Erythroblast (primary cell): Measurements from ENCODE around the gene TPRN.

ENCODE experiments used
- GATA1 ChIP-seq: IDR thresholded peaks from 2 replicates; pipeline ENCODE4 v1.6.1; 2011; ENCODE audit warnings: low read depth, mild to moderate bottlenecking, control low read depth, low read length, moderate library complexity
- POLR2A ChIP-seq: IDR thresholded peaks from 2 replicates; pipeline ENCODE4 v1.6.1; 2011; ENCODE audit warnings: mild to moderate bottlenecking, low read length

DNA sequence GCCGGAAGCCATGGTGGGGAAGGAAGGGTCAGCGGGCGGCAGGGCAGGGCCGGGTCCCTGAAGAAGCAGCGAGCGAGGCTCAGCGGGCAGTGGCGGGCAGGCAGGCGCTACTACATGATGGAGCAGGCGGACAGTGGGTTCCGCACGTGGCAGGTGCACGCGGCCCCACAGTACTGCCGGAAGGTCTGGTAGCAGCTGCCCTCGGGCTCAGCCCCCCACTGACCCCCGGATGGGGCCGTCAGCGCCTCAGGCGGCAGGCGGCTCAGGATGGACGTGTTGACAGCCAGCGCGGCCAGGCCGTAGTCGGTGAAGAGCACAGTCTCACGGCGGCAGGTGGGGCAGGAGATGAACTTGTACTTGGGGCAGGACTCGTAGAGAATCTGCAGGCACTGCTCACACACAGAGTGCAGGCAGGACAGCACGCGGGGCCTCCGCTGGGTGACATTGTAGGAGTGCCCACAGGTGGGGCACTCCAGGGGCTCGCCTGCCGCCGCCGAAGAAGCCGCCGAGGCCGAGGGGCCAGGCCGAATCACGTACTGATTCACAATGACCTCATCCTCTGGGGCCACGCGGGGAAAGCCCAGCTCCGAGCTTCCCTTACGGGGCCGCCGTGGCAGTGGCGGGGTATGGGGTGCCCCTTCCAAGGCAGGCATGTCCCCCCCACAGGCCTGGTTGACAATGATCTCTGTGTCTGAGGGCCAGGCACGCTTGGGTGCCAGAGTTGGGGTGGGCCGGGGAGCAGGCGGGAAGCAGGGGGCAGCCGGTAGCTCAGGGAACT is 20.0 kb upstream of the TPRN start:
- TF ChIP-seq POLR2A = no peak
- TF ChIP-seq GATA1 = no peak
